IMR-90 (cell line): Measurements from ENCODE around the gene TYMS. TPM values are rescaled to one million over a fixed set of nuclear protein-coding genes. Genes with fewer than 3 reads are reported as not detected.

Source experiments
- ATAC-seq: fragments of 200-7000 bp; cut with Tn5 transposase; 2 replicates; pipeline ENCODE4 v1.9.1; 2020; ENCODE audit warnings: low read depth, mild to moderate bottlenecking, moderate library complexity
- BruUV-seq: library from RNA; stranded (reverse); fragments of 400-500 nt; replicated peaks from 2 replicates; lab custom pipeline; 2021; lab: Mats Ljungman, UMichigan
- CTCF ChIA-PET: fragments of 300-600 bp; formaldehyde crosslinking; extraction: SDS; loops from one replicate; lab custom pipeline; 2021; ENCODE audit warnings: antibody characterized with exemption; lab: Yijun Ruan, JAX
- POLR2A ChIA-PET: fragments of 300-600 bp; sonication (Branson Sonifier 250); formaldehyde crosslinking; loops from one replicate; lab custom pipeline; 2022; ENCODE audit warnings: antibody characterized with exemption; ENCODE audit not compliant: unreplicated experiment; lab: Charles Lee
- DNase-seq: peaks from one replicate; pipeline ENCODE4 v3.0.0; 2013
- H2AFZ ChIP-seq: replicated peaks from 2 replicates; pipeline ENCODE3; 2013; ENCODE audit warnings: low read length, mild to moderate bottlenecking; ENCODE audit not compliant: poor library complexity
- H2AK5ac ChIP-seq: 2 replicates; pipeline ENCODE4 v1.6.1; 2013; ENCODE audit warnings: low read depth, low read length, inconsistent platforms
- H2AK9ac ChIP-seq: replicated peaks from 2 replicates; pipeline ENCODE3; 2013; ENCODE audit warnings: mild to moderate bottlenecking, low read depth, low read length, moderate library complexity; ENCODE audit not compliant: poor library complexity
- H2BK120ac ChIP-seq: 2 replicates; pipeline ENCODE4 v1.6.1; 2013; ENCODE audit warnings: low read depth, low read length, inconsistent platforms
- H2BK15ac ChIP-seq: 3 replicates; pipeline ENCODE4 v1.6.1; 2013; ENCODE audit warnings: low read depth, low read length, inconsistent platforms
- H2BK20ac ChIP-seq: 2 replicates; pipeline ENCODE4 v1.6.1; 2013; ENCODE audit warnings: low read depth, mild to moderate bottlenecking, inconsistent platforms, low read length, moderate library complexity
- H2BK5ac ChIP-seq: 2 replicates; pipeline ENCODE4 v1.6.1; 2013; ENCODE audit warnings: mild to moderate bottlenecking, low read depth, low read length, inconsistent platforms; ENCODE audit not compliant: poor library complexity, severe bottlenecking
- H3K14ac ChIP-seq: replicated peaks from 2 replicates; pipeline ENCODE4 v1.6.1; 2013; ENCODE audit warnings: low read depth, low read length, inconsistent platforms
- H3K18ac ChIP-seq: 2 replicates; pipeline ENCODE4 v1.6.1; 2013; ENCODE audit warnings: low read depth, low read length, control low read depth
- H3K23ac ChIP-seq: 2 replicates; pipeline ENCODE4 v1.6.1; 2013; ENCODE audit warnings: low read depth, low read length, inconsistent platforms
- H3K27ac ChIP-seq: 2 replicates; pipeline ENCODE4 v1.5.1; 2013; ENCODE audit warnings: mild to moderate bottlenecking, control low read depth, low read length; ENCODE audit not compliant: insufficient read depth
- H3K27me3 ChIP-seq: 2 replicates; pipeline ENCODE4 v1.6.1; 2013; ENCODE audit warnings: low read length; ENCODE audit not compliant: control insufficient read depth, insufficient read depth
- H3K36me3 ChIP-seq: 2 replicates; pipeline ENCODE4 v1.6.1; 2013; ENCODE audit warnings: low read length, mixed read lengths; ENCODE audit not compliant: control insufficient read depth, insufficient read depth
- H3K4ac ChIP-seq: 2 replicates; pipeline ENCODE4 v1.6.1; 2013; ENCODE audit warnings: low read depth, low read length, inconsistent platforms
- H3K4me1 ChIP-seq: 2 replicates; pipeline ENCODE4 v1.6.1; 2013; ENCODE audit warnings: low read length, mixed read lengths; ENCODE audit not compliant: control insufficient read depth, insufficient read depth
- H3K4me2 ChIP-seq: 2 replicates; pipeline ENCODE4 v1.6.1; 2013; ENCODE audit warnings: low read depth, mild to moderate bottlenecking, control low read depth, low read length, moderate library complexity
- H3K4me3 ChIP-seq: 2 replicates; pipeline ENCODE4 v1.5.1; 2013; ENCODE audit warnings: low read depth, mild to moderate bottlenecking, control low read depth, low read length, moderate library complexity; ENCODE audit not compliant: insufficient read depth
- H3K56ac ChIP-seq: 2 replicates; pipeline ENCODE4 v1.6.1; 2013; ENCODE audit warnings: low read length, inconsistent platforms; ENCODE audit not compliant: insufficient read depth; ENCODE audit errors: extremely low read depth
- H3K79me1 ChIP-seq, 2 experiments: 2 replicates each; pipeline ENCODE4 v1.6.1; 2013; ENCODE audit warnings: low read length in 2 of 2, inconsistent platforms in 1 of 2, low read depth in 1 of 2
- H3K9ac ChIP-seq: 2 replicates; pipeline ENCODE4 v1.6.1; 2013; ENCODE audit warnings: low read depth, low read length, control low read depth
- H3K9me1 ChIP-seq: 2 replicates; pipeline ENCODE4 v1.6.1; 2013; ENCODE audit warnings: low read length, inconsistent platforms; ENCODE audit not compliant: insufficient read depth
- H3K9me3 ChIP-seq: 2 replicates; pipeline ENCODE4 v1.6.1; 2013; ENCODE audit warnings: low read length; ENCODE audit not compliant: control insufficient read depth, insufficient read depth
- H4K20me1 ChIP-seq: 2 replicates; pipeline ENCODE4 v1.6.1; 2013; ENCODE audit warnings: low read length, inconsistent platforms; ENCODE audit not compliant: insufficient read depth
- H4K5ac ChIP-seq: 2 replicates; pipeline ENCODE4 v1.6.1; 2013; ENCODE audit warnings: mild to moderate bottlenecking, low read depth, low read length, control low read depth
- H4K8ac ChIP-seq, 2 experiments: 2 replicates each; pipeline ENCODE4 v1.6.1; 2013; ENCODE audit warnings: low read depth in 2 of 2, low read length in 2 of 2, control low read depth in 1 of 2, inconsistent platforms in 1 of 2
- H4K91ac ChIP-seq: 2 replicates; pipeline ENCODE4 v1.6.1; 2013; ENCODE audit warnings: low read depth, low read length, inconsistent platforms; ENCODE audit not compliant: insufficient read depth
- BHLHE40 ChIP-seq: fragments of 150-350 bp; IDR thresholded peaks from 2 replicates; pipeline ENCODE4 v1.6.1; 2016; ENCODE audit warnings: mild to moderate bottlenecking, low read depth, low read length
- CEBPB ChIP-seq: IDR thresholded peaks from 2 replicates; pipeline ENCODE4 v1.6.1; 2012; ENCODE audit warnings: low read depth, low read length, improper control_type of control experiment
- CHD1 ChIP-seq: IDR thresholded peaks from 2 replicates; pipeline ENCODE4 v1.6.1; 2012; ENCODE audit warnings: low read depth, low read length, improper control_type of control experiment
- CTCF ChIP-seq: conservative IDR thresholded peaks from 2 replicates; pipeline ENCODE4 v1.5.1; 2012; ENCODE audit warnings: mild to moderate bottlenecking, low read depth, low read length, improper control_type of control experiment
- FOS ChIP-seq: fragments of 150-350 bp; IDR thresholded peaks from 2 replicates; pipeline ENCODE4 v1.6.1; 2016; ENCODE audit warnings: low read depth, low read length
- MAFK ChIP-seq: IDR thresholded peaks from 2 replicates; pipeline ENCODE4 v1.6.1; 2012; ENCODE audit warnings: low read depth, low read length, improper control_type of control experiment
- MAZ ChIP-seq: IDR thresholded peaks from 2 replicates; pipeline ENCODE4 v1.6.1; 2012; ENCODE audit warnings: low read depth, mild to moderate bottlenecking, low read length, improper control_type of control experiment, moderate library complexity, borderline replicate concordance
- MXI1 ChIP-seq: IDR thresholded peaks from 2 replicates; pipeline ENCODE4 v1.6.1; 2012; ENCODE audit warnings: low read depth, mild to moderate bottlenecking, low read length, moderate library complexity, borderline replicate concordance
- NFE2L2 ChIP-seq: fragments of 150-350 bp; IDR thresholded peaks from 2 replicates; pipeline ENCODE4 v1.6.1; 2016; ENCODE audit warnings: low read depth, mild to moderate bottlenecking, low read length
- POLR2A ChIP-seq: IDR thresholded peaks from 2 replicates; pipeline ENCODE4 v1.6.1; 2012; ENCODE audit warnings: mild to moderate bottlenecking, low read depth, low read length
- RAD21 ChIP-seq: IDR thresholded peaks from 2 replicates; pipeline ENCODE4 v1.6.1; 2012; ENCODE audit warnings: low read length, improper control_type of control experiment
- RCOR1 ChIP-seq: IDR thresholded peaks from 2 replicates; pipeline ENCODE4 v1.6.1; 2012; ENCODE audit warnings: mild to moderate bottlenecking, low read length, improper control_type of control experiment; ENCODE audit not compliant: insufficient replicate concordance
- RFX5 ChIP-seq: IDR thresholded peaks from 2 replicates; pipeline ENCODE4 v1.8.0; 2012; ENCODE audit warnings: low read depth, mild to moderate bottlenecking, low read length, moderate library complexity
- SMC3 ChIP-seq: fragments of 150-350 bp; IDR thresholded peaks from 2 replicates; pipeline ENCODE4 v1.6.1; 2016; ENCODE audit warnings: low read depth, mild to moderate bottlenecking, antibody characterized with exemption, low read length, moderate library complexity
- USF2 ChIP-seq: fragments of 150-350 bp; IDR thresholded peaks from 2 replicates; pipeline ENCODE4 v1.6.1; 2017; ENCODE audit warnings: mild to moderate bottlenecking, antibody characterized with exemption, low read length, low read depth
- WGBS, 2 experiments: methylation state at CpG; one replicate each; pipeline versions ENCODE4 v1.1.5 to v1.1.7; 2013; ENCODE audit warnings: missing lambda C conversion rate in 2 of 2; ENCODE audit not compliant: insufficient read length in 1 of 2; ENCODE audit errors: extremely low coverage in 2 of 2; 5-methylcytosine and 5-hydroxymethylcytosine counted together
- dilution Hi-C: fragments of 300-500 bp; cut with HindIII; formaldehyde crosslinking; loops from one replicate; pipeline ENCODE4 v1.14.3; 2018; ENCODE audit warnings: low sequenced_read_pairs; ENCODE audit not compliant: unreplicated experiment
- in situ Hi-C: fragments of 300-500 bp; cut with MboI; formaldehyde crosslinking; loops from 3 replicates; pipeline ENCODE4 v1.14.3; 2019; ENCODE audit warnings: low sequenced_read_pairs, inconsistent platforms, mixed read lengths
- intact Hi-C: fragments of 100-400 bp; cut with micrococcal nuclease; formaldehyde crosslinking; loops from 2 replicates; pipeline ENCODE4 v1.10.0; 2022
- polyA plus RNA-seq, 3 experiments: library from polyadenylated mRNA; depleted of rRNA; stranded (reverse); fragments of >200 nt; gene quantifications; 2 replicates each; pipeline ENCODE4 v1.2.3, GENCODE V29; 2012; ENCODE audit warnings: low replicate concordance in 1 of 3
- total RNA-seq: library from RNA; depleted of rRNA; stranded (reverse); fragments of >200 nt; gene quantifications from 2 replicates; pipeline ENCODE4 v1.2.3, GENCODE V29; 2012
- TF ChIP-seq, protein P1 (sequence below): fragments of 150-350 bp; IDR thresholded peaks from 2 replicates; pipeline ENCODE4 v1.6.1; 2016; ENCODE audit warnings: low read depth, mild to moderate bottlenecking, low read length, moderate library complexity, borderline replicate concordance

The TYMS gene
- total and polyA plus RNA-seq, 2 of the 4 experiments (the other 2 are of a cell fraction) = 28.3 to 92.2 TPM

- Histone ChIP-seq H3K18ac (no peak overlapping the region), H2AK9ac (no peak overlapping the region), H3K9me3 (no peaks in the 10 kb centered on the region), H3K23ac (no peak overlapping the region), H4K20me1 (peaks cover 6% of the 10 kb centered on the region), H3K4ac (no peak overlapping the region), H3K27me3 (no peaks in the 10 kb centered on the region), H2AK5ac (no peak overlapping the region), H4K5ac (no peak overlapping the region), H4K91ac (no peak overlapping the region), H3K4me1 (no peaks in the 10 kb centered on the region), H2AFZ (no peak overlapping the region), H3K14ac (no peak overlapping the region), H3K4me3 (no peak overlapping the region), H3K36me3 (peaks cover 30% of the 10 kb centered on the region), H2BK20ac (no peak overlapping the region), H3K27ac (no peak overlapping the region), H3K4me2 (no peak overlapping the region), H2BK15ac (no peak overlapping the region), H4K8ac (no peak overlapping the region), H3K9ac (no peak overlapping the region), H2BK120ac (no peak overlapping the region), H3K9me1 (no peaks in the 10 kb centered on the region), H3K56ac (no peak overlapping the region), H3K79me1 (peaks cover 12 to 27% of the 10 kb centered on the region in 2 experiments), H2BK5ac (no peak overlapping the region)
- BruUV-seq = no TSS peak
- POLR2A ChIA-PET = no interaction called here
- 96 to 100% methylated on average over 2 to 3 of the region's 3 CpGs for WGBS, 2 experiments
- ATAC-seq = no peak
- in situ Hi-C loops = no loop called here
- TF ChIP-seq FOS = no peak
- no peak for TF ChIP-seq MXI1
- TF ChIP-seq RFX5 = no peak
- no peak for TF ChIP-seq POLR2A
- TF ChIP-seq, protein P1, sequence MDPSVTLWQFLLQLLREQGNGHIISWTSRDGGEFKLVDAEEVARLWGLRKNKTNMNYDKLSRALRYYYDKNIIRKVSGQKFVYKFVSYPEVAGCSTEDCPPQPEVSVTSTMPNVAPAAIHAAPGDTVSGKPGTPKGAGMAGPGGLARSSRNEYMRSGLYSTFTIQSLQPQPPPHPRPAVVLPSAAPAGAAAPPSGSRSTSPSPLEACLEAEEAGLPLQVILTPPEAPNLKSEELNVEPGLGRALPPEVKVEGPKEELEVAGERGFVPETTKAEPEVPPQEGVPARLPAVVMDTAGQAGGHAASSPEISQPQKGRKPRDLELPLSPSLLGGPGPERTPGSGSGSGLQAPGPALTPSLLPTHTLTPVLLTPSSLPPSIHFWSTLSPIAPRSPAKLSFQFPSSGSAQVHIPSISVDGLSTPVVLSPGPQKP = no peak
- no peak for TF ChIP-seq CEBPB
- TF ChIP-seq NFE2L2 = no peak
- no peak for TF ChIP-seq MAFK
- no peak for TF ChIP-seq SMC3
- no peak for TF ChIP-seq MAZ
- no peak for TF ChIP-seq USF2
- TF ChIP-seq RAD21 = no peak
- TF ChIP-seq BHLHE40 = no peak
- no peak for TF ChIP-seq CHD1
- TF ChIP-seq RCOR1 = no peak
- TF ChIP-seq CTCF = no peak
- dilution Hi-C loops = no loop called here
- no peak for DNase-seq
- intact Hi-C loops = no loop called here
- CTCF ChIA-PET = interaction anchor here (1.2 kb wide), 1 partner anchor 18 kb away, joined by 3 read pairs; no protein-coding TSS in a partner anchor
Measured at GRCh38 chr18:666628-667027, 9.2 kb downstream of the TYMS start.
